GM18873 (cell line): ENCODE measurements around the gene GSTM1.
A peak's percentile ranks its signal among the peaks of the same experiment; 100 is the strongest.

Source experiments
- ATAC-seq: cut with Tn5 transposase; IDR thresholded peaks from one replicate; pipeline ENCODE4 v1.9.1; 2021; ENCODE audit warnings: mild to moderate bottlenecking, moderate library complexity, moderate number of reproducible peaks; ENCODE audit not compliant: unreplicated experiment, low FRiP score

Gene GSTM1

DNA sequence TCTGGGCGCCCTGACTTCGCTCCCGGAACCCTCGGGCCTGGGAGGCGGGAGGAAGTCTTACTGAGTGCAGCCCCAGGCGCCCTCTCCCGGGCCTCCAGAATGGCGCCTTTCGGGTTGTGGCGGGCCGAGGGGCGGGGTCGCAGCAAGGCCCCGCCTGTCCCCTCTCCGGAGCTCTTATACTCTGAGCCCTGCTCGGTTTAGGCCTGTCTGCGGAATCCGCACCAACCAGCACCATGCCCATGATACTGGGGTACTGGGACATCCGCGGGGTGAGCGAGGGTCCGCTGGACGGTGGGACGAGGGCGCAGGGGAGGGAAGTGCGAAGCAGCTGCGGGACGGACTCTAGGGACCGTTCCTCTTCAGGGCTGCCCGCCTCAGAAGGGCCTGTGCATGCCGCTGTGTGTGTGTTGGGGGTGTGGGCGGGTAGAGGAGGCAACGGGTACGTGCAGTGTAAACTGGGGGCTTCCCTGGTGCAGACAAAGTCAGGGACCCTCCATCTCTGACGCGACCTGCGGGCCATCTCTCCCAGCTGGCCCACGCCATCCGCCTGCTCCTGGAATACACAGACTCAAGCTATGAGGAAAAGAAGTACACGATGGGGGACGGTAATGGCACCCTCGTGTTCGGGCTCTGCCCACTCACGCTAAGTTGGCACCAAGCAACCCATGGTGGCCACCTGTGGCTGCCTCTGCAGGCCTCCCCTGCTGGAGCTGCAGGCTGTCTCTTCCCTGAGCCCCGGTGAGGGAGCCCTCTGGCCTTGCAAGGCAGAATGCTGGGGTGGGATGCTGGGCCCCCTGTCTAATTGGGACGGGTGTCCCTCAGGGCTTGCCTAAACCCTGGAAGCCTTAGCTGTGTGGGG, at the start of gene GSTM1:
Gene GSTM1, plus strand, starts transcription at position 177 of the 859 bp plus-strand sequence. Its CDS starts 57 bp downstream, at position 234.
- peak; percentile 94 for ATAC-seq

DNA sequence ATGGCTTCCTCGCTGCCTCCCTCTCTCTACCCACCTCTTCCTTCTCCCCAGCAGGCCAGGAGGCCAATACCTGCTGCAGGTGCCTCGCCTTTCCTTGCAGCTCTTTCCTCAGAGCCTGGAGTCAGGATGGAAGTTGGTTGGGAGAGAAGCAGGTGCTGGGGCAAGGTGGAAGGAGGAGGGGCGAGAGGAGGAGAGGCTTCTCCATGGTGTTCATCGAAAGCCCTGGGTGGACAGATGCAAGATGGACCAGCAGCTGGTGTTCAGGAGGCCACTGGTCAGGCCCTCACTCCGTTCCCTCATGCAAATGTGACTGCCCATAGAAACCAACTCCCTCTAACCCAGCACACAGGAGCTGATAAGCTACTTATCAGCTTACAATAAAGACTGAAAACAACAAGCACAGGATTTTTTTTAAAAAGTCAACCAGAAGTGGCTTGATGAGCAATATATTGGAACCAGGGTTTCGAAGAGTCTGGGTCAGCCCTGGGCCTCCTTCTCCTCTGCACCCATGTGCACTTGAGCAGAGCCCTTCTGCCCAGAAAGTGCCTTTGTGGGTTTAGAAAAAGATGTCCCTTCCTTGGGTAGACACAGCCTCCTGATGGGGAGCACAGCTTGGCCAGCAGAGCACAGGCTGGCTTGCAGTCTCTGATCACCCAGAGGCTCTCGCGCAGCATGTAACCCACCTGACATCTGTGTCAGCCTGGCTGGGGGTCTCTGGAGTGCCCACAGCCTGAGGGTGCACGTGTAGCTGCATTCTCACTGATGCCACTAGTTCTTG, 48.4 kb upstream of the GSTM1 start:
- no peak for ATAC-seq

- no peak for ATAC-seq
Measured at GRCh38 chr1:109639841-109640184, 47.8 kb upstream of the GSTM1 start.

DNA sequence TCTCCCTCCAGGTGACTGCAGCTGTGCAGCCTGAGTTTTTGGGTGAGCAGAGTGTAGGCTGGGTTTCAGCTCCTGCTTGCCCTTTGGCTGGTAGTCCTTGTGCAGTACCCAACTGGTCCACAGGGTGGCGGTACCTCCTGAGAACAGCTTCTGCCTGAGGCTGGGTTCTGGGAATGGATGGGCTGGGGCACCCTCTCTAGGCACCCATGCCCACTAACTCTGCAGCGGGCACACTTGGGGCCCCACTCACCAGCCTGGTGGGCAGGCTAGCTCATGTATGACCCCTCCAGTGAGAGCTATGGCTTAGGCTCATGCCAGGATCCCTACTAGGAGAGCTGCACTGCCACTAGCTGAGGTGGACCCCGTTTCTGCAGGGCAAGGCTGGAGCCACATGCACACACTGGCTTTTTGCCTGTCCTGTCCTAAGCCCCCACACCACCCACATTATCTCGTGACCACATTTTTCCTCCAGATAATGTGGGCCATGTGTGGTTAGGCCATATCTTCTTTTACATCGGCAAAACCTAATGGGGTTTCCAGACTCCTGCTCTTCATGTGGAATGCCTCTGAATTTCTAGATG, 47.2 kb upstream of the GSTM1 start:
- ATAC-seq: peak; percentile 41

- ATAC-seq: no peak
Measured at GRCh38 chr1:109641078-109641740, 46.4 kb upstream of the GSTM1 start.

- ATAC-seq: no peak
Measured at GRCh38 chr1:109641861-109642260, 45.8 kb upstream of the GSTM1 start.

GRCh38 chr1:109642626-109643025, 45.0 kb upstream of the GSTM1 start:
- ATAC-seq: no peak

- ATAC-seq: peak; percentile 68
Measured at GRCh38 chr1:109643385-109644230, 44.0 kb upstream of the GSTM1 start.

DNA sequence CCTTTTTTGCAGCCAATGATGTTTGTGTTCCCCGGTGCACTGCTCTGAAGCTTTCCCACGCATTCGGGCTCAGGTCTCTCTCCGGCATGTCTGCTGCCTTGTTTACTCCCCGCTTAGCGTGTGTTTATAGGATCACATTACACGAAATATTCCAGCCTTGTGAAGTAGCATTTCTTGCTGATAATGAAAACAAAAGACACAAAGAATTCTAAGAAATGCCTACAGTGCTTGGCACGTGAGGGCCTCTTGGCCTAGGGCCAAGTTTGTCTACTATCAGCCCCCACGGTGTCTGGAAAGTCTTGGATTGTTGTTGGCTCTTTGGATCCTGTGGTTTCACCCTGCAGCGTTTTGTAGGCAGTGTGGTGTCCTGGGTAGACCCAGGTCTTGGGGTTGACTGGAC, 42.9 kb upstream of the GSTM1 start:
- no peak for ATAC-seq

- no peak for ATAC-seq
Measured at GRCh38 chr1:109649491-109649914, 38.1 kb upstream of the GSTM1 start.

- ATAC-seq: no peak
Measured at GRCh38 chr1:109650609-109651008, 37.0 kb upstream of the GSTM1 start.

- ATAC-seq: no peak
Measured at GRCh38 chr1:109652402-109652801, 35.2 kb upstream of the GSTM1 start.

DNA sequence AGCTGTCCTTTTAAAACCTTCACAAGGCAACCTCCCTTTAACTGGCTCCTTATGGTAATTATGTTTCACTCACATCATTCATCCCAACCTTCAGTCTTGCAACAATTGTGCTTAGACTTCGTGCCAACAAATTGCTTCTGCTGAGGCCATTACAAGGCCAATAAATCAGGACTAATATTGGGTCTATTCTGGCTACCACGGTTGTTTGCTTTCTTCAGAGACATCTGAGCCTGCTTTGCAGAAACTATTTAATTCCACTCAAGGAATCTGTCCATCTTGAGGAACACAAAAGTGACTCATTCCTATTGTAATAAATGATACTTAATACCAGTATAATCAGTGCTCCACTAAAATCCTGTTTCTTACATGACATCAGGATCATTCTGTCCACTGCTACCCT, 34.3 kb upstream of the GSTM1 start:
- ATAC-seq: no peak

DNA sequence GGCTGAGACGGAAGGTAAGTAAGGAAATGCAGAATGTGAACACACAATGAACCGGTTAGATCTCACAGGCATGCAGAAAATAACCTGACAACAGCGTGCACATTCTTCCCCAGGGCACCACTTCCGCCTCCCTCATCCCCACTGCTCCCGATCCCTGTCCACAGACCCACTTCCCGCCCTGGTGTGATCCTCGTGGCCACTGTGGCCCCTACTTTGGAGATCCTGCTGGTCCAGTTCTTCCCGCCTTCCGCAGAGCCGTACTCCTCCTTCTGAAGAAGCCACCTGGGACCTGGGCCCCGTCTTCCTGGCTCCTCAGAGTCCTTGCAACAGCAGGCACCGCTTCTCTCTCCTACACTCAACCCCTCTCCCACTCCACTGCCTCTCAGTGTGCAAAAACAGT, 33.1 kb upstream of the GSTM1 start:
- ATAC-seq: no peak

- peak; percentile 66 for ATAC-seq
Measured at GRCh38 chr1:109655615-109656519, 31.8 kb upstream of the GSTM1 start, which contains the start of gene GSTM4. TSS of gene GSTM4 (plus strand) at chr1:109656099. CDS start at chr1:109656390, 291 bp downstream.

- no peak for ATAC-seq
Measured at GRCh38 chr1:109657395-109657794, 30.2 kb upstream of the GSTM1 start.

DNA sequence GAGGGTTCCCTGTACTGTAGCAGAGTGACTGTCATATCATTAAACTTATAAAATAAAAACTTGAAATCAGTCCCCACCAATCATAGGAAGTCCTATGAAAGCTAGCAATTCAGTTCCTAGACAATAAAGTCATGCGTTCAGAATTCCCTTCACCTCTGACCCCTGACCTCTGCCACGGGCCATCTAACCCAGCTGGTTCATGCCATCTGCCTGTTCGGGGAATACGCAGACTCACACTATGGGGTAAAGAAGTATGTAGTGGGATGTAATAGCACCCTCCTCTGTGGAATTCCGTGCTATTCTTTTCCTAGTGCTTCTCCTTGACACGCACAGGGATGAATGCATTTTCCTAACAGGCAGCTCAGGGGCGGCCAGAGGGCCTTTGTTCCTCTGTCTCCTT, 29.6 kb upstream of the GSTM1 start:
- no peak for ATAC-seq

DNA sequence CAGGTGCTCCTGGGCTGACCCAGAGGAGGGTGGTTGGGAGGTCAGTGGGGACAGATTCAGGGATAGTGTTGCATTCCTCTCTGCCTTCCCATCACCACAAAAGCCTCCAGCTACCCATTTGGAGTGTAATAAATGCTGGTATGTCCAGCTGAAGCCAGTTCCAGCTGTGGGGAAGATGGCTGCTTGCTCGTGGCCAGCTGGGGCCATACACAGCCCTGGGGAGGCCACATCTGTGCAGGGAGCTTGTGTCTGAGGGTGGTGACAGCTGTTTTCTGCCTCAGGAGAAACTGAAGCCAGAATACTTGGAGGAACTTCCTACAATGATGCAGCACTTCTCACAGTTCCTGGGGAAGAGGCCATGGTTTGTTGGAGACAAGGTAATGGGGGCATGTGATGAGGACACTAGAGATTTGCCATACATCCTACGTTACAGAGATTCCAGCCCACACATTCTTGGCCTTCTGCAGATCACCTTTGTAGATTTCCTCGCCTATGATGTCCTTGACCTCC, 29.0 kb upstream of the GSTM1 start:
- ATAC-seq: no peak

DNA sequence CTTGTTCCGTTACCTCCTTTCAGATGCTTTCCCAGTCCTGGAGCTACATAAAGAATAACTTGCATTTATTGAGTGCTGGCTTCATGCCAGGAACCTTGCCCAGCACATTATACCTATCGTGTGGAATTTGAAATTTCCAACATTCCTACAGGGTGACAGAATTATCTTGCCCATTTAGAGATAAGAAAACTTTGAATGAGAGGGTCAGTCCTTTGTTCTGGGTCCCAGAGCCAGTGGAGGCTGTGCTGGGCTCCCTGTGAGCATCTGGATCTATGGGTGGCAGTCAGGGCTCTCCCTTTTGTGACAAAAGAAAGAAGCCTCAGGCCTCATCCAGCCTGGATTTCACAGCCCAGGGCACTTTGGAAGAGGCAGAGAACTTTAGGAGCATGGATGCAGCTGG, 28.5 kb upstream of the GSTM1 start:
- ATAC-seq: no peak
